Effector CD8-positive, alpha-beta T cell (primary cell): ENCODE data around the gene PRRG4.
"Not testable (repeated sequence)": the region's sequence is repeated elsewhere in the genome, so short reads cannot be mapped to it uniquely, and the experiment has no call there.

ENCODE experiments used
- DNase-seq: peaks from one replicate; lab custom pipeline; 2025; lab: John Stamatoyannopoulos, UW

PRRG4 gene

GRCh38 chr11:32830796-32831195 is 1.1 kb downstream of the PRRG4 start:
- DNase-seq = no peak

- no peak for DNase-seq
These were observed 1.5 kb downstream of the PRRG4 start for GRCh38 chr11:32831221-32831620.

- DNase-seq = no peak
These were observed 4.2 kb downstream of the PRRG4 start for GRCh38 chr11:32833921-32834320.

GRCh38 chr11:32836946-32837345 is 7.2 kb downstream of the PRRG4 start:
- DNase-seq = no peak

- no peak for DNase-seq
These were observed 9.0 kb downstream of the PRRG4 start for GRCh38 chr11:32838505-32839274.

GRCh38 chr11:32839308-32839707 is 9.6 kb downstream of the PRRG4 start:
- no peak for DNase-seq

- DNase-seq = no peak
These were observed 10.9 kb downstream of the PRRG4 start for GRCh38 chr11:32840587-32840986.

GRCh38 chr11:32843544-32843943 is 13.8 kb downstream of the PRRG4 start:
- no peak for DNase-seq

- no peak for DNase-seq
These were observed 17.8 kb downstream of the PRRG4 start for GRCh38 chr11:32847511-32847910.

- no peak for DNase-seq
These were observed 20.0 kb downstream of the PRRG4 start for GRCh38 chr11:32849761-32850160.

- DNase-seq = no peak
These were observed 21.5 kb downstream of the PRRG4 start for GRCh38 chr11:32851251-32851650.

- no peak for DNase-seq
These were observed 22.5 kb downstream of the PRRG4 start for GRCh38 chr11:32852207-32852606.

GRCh38 chr11:32855601-32856000 is 25.9 kb downstream of the PRRG4 start:
- DNase-seq = no peak

- DNase-seq = no peak
These were observed 29.0 kb downstream of the PRRG4 start for GRCh38 chr11:32858731-32859130.

- DNase-seq = no peak
These were observed 32.3 kb downstream of the PRRG4 start for GRCh38 chr11:32861850-32862577.

GRCh38 chr11:32864555-32864954 is 34.8 kb downstream of the PRRG4 start:
- no peak for DNase-seq

- DNase-seq = not testable (repeated sequence)
These were observed 39.0 kb downstream of the PRRG4 start for GRCh38 chr11:32868752-32869151.

GRCh38 chr11:32870676-32871075 is 40.9 kb downstream of the PRRG4 start:
- DNase-seq = no peak

- no peak for DNase-seq
These were observed 44.4 kb downstream of the PRRG4 start for GRCh38 chr11:32874132-32874531.

GRCh38 chr11:32881286-32881685 is 51.6 kb downstream of the PRRG4 start:
- DNase-seq = no peak

- no peak for DNase-seq
These were observed 53.7 kb downstream of the PRRG4 start for GRCh38 chr11:32883421-32883820.

- DNase-seq = no peak
These were observed 54.3 kb downstream of the PRRG4 start for GRCh38 chr11:32884023-32884422.

- no peak for DNase-seq
These were observed 55.1 kb downstream of the PRRG4 start for GRCh38 chr11:32884770-32885384.
